NCI-H2227 treated with DMSO at 0.1 percent for 48 hours (cell line): ENCODE measurements around the gene RAB31.

Source experiments
- DNase-seq: peaks from one replicate; lab custom pipeline; 2025; lab: John Stamatoyannopoulos, UW

The RAB31 gene

DNA sequence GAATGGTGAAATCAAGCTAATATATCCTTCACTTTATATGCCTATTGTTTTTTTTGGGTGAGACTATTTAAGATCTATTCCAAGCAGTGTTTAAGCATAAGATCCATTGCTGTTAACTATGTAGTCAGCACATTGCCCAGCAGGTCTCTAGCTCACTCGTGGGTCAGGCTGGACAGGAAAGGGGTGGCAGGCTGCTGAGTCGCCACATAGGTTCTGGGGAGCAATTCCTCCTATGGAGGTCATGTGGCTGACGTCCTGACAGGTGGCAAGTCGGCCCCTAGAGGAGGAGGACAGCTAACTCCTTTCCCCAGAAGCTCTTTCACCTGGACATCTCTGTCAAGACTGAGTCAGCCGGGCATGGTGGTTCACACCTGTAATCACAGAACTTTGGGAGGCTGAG, 13.9 kb upstream of the RAB31 start:
- no peak for DNase-seq

- DNase-seq, result no peak
Measured at GRCh38 chr18:9694952-9695495, 13.1 kb upstream of the RAB31 start.

- no peak for DNase-seq
Measured at GRCh38 chr18:9695605-9696004, 12.5 kb upstream of the RAB31 start.

GRCh38 chr18:9696112-9696511, 12.0 kb upstream of the RAB31 start:
- DNase-seq, result no peak

- DNase-seq, result no peak
Measured at GRCh38 chr18:9696701-9697100, 11.4 kb upstream of the RAB31 start.

DNA sequence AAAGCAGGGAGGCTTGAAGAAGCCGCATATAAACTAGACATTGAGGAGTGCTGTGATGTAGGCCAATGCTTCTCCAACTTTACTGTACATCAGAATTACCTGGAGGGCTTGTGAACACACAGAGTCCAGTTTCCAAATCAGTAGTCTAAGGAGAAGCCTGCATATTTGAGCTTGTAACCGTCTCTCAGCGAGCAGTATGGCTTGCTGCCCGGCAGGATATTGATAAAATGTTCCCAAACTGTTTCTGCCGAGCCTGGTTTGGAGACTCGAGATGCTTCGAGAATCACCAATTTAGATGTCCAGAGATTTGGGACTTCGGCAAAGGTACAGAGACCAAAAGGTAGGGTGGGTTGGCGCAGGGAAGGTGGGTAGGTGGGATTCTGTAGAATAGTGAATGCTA, 11.0 kb upstream of the RAB31 start:
- no peak for DNase-seq

DNA sequence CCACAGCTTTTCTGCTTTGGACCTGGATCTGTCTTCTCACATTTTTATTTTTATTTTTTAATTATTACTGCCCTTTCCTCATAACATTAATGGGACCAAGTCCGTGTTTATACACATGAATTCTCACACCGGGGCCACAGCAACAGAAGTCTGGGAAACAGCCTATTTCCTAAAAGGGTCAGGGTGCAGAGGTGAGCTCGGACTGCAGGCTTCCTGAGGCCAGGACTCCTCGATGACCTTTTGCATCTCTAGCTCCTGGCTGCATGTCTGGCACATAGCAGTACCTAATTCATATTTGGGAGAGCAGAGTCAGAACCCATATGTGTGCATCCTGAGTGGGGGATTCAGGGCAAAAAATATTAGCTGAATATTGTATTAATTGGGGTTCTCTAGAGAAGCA, 9.6 kb upstream of the RAB31 start:
- DNase-seq, result no peak

- DNase-seq, result no peak
Measured at GRCh38 chr18:9700261-9700796, 7.8 kb upstream of the RAB31 start.

GRCh38 chr18:9701609-9702349, 6.3 kb upstream of the RAB31 start:
- no peak for DNase-seq

DNA sequence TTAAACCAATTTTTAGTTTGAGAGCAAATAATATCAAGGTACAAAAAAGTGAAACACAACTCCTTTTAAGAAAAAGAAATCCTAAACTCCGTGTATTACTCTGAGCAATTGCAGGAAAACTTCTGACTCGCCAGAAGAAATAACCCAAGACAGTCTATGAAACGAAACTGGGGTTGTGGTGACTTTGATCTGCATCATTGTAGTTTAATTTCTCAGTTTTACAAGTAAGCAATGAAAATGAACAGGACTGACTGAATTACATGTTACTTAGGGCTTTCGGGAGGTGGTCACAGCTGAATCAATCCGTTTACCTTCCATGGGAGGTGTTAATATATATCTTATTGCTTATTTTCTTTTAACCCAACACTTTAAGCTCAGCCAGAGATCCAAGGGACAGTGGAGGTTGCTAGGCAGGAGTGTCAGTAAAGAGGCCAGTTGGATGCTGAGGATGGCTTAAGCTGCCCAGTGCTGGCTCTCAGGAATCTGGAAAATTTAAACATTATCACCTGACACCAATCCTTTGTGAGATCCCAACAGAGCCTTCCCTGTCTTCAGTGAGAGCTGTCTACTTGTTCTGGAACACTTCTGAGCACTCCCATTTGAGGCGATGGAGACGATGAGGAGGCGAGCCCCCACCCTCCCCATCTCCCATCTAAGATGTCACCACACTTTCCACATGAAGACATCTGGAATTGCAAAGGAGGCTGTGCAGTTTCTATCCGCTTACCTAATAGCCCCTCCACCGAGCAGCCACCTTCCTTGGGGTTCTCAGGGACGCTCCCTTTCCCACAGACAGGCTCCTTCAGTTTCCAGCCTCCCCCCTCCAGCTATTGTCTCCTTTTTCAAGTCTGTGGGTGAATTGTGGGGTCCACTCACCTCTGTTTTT, 3.6 kb upstream of the RAB31 start:
- DNase-seq, result no peak

DNA sequence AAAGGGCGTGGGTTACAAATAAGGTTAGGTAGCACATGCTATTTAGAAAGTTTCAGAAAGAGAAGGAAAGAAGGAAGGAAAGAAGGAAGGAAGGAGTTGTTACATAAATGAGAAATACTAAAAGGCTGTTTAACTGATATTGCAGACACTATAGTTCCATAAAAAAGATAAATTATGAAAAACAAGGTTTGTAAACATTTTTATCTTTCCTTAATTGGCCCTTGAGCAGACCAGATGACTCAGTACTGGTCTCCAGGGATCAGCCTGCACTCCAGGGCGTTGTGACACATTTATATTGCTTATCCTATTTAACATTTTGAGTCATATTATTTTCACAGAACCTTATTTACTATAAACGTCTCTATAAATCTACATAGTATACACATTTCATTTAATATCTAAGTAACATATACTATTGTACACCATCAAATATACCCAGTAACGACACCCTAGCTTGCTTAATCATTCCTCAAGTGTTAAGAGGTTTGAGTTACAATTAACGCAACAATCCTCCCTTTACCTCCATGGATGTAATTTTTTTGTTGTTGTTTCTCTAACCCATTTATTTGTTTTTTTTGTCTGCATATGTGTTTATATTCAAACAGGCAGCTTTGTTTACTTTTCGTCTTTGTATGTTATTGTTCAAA, 2.8 kb upstream of the RAB31 start:
- DNase-seq, result no peak

- DNase-seq, result no peak
Measured at GRCh38 chr18:9706081-9706935, 1.8 kb upstream of the RAB31 start.

DNA sequence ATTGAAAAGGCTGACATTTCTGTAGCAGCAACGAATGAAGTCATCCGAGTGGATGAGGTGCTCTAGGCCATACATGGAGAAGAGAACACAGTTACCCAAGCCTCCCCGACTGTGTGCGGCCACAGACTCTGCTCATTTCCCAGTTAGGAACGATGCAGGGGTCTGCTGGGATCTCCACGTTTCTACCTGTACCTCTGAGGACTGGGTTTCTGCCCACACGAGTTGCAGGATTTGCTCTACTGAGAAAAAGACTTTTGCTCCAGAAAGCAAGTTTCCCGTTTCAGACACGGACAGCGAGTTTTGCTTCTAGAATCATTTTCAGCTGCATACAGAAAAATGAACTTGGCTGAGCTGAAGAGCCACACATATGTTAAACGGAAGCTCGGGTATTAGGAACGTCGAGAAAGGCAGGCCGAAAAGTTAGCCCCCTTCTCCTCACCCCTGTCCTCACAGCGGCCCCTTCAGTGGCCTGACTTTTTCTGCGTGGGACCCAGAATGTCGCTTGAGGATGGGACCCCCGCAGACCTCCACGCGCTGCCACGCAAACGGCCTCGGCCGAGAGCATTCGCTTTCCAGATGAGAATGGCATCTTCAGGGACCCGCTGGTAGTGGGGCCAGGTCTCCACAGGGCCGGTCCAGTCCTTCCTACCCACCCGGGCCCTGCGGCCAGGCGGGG, 582 bp upstream of the RAB31 start:
- no peak for DNase-seq

GRCh38 chr18:9708434-9709303, 568 bp downstream of the RAB31 start:
- DNase-seq, result no peak

DNA sequence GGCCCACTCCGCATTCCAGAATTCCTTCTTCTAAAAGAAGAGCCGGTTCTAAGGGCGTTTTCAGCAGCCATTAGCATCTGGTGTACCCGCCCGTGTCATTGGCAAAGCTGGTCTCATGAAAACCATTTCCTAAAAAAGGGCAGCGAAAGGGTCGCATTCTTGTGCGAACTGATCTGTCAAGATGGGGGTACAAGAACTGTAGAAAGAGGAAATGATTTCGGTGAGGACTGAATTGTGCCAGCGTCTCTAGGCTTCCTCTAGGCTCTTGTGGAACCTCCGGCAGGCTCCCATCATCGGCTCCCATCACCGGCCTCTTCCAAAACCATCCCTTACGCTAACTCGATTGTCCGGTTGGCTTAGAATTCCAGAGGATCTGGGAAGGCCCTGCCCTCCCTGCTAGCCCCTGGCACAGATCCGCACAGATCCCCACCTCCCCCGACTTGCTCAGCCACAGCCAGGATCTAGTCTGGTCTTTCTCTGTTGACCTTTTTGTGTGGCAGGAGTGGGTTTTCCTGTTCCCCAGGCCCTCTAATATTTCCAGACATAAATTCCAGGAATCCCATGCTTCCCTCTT, 1.3 kb downstream of the RAB31 start:
- DNase-seq, result no peak

GRCh38 chr18:9710037-9710436, 1.9 kb downstream of the RAB31 start:
- DNase-seq, result no peak

DNA sequence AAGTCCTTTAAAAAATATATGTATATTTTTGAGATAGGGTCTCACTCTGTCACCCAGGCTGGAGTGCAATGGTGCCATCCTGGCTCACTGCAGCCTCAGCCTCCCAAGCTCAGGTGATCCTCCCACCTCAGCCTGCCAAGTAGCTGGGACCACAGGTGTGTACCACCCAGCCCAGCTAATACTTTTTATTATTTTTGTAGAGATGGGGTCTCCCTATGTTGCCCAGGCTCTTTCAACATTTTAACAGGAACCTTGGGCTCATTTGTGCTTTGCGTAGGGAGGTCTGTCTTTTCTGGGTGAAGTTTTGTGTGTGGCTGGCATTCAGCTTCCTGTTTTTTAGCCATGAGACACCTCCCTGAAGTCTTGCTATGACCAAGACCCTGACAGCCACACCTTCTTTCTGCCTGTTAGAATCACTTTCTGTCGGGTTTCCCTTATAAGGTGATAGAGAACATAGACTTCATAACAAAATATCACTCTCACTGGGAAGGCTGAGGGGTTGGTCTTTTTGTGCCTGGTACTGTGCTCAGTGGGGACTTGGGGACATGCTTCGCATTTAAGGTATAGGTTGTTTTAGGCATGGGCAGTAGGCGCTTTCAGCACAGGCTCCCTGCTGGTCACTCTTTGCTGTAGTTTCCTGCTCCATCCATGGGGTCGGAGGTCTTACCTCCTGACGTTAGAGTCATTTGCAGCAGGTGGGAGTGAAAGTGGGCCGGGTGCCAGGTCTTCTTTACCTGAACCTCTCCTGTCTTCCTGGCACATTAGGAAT, 3.4 kb downstream of the RAB31 start:
- no peak for DNase-seq

GRCh38 chr18:9712130-9712577, 4.1 kb downstream of the RAB31 start:
- DNase-seq, result no peak

DNA sequence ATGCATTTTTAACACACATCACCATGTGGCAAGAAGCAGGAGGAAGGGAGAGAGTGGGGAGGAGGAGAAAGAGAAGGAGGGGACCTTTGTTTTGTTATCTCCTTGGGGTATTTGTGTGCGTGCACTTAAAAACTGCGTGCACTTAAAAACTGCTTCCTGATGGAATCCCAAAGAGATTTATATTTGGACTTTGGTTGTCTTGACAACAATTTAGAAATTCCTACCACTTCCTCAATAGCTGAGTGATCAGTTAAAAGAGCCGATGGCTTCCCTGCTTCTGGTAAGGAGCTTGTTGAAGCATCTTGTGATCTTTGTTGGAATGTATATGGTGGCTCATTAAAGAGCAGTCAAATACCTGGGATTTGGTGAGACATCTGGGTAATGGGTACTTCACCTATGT, 4.5 kb downstream of the RAB31 start:
- DNase-seq, result no peak
